ENCODE data around the gene EEF2K.

The EEF2K gene

DNA sequence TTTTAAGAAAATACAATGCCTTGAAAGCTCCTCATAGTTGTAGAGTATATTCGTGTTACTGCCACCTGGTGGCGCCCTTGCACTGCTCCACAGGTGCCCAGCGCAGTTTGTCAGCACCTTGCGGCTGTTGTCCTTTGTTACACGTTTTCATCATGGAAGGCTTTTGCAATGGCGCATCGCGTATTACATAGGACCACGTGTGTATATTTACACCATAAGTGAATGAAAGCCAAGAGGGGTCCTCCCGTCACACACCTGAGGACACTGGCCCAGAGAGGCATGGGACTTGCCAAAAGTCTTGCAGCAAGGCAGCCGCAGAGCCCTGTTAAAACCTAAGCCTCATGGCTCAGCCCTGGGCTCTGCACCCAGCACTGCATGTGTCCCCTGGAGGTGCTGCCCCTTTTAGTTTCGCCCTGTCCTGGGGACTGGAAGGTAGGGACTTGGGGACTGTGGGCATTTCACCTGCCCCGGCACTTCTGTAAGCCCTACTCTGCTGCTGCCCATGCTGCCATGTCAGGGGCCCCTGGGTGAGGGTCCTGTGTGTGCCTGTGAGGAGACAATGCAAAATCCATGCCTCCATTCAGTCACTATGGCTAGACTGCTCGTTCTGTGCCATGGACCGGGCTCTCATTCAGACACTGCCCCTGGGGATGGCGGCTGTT, 115.4 kb downstream of the EEF2K start:
- peak; percentile 65 for DNase-seq

- no peak for DNase-seq
Measured at GRCh38 chr16:22322021-22322471, 116.0 kb downstream of the EEF2K start.

DNA sequence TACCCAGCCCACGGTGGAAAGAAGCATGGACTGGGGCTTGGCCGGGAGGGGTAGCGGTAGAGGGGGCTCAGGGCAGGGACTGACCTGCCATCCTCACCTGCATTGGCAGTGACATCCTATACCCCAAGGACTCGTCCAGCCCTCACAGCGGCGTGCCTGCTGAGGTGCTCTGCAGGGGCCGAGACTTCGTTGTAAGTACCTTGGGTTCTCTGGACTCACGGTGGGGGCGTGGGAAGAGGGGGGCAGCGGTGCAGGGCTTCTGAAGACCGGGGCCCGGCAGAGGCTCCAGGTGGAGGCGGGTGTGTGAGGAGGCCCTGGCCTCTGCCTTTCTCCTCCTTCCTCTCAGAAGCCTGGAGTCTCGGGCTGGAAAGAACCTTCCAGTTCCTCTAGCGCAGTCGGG, 116.7 kb downstream of the EEF2K start:
- DNase-seq: no peak

- no peak for DNase-seq
Measured at GRCh38 chr16:22323173-22323958, 117.3 kb downstream of the EEF2K start.

DNA sequence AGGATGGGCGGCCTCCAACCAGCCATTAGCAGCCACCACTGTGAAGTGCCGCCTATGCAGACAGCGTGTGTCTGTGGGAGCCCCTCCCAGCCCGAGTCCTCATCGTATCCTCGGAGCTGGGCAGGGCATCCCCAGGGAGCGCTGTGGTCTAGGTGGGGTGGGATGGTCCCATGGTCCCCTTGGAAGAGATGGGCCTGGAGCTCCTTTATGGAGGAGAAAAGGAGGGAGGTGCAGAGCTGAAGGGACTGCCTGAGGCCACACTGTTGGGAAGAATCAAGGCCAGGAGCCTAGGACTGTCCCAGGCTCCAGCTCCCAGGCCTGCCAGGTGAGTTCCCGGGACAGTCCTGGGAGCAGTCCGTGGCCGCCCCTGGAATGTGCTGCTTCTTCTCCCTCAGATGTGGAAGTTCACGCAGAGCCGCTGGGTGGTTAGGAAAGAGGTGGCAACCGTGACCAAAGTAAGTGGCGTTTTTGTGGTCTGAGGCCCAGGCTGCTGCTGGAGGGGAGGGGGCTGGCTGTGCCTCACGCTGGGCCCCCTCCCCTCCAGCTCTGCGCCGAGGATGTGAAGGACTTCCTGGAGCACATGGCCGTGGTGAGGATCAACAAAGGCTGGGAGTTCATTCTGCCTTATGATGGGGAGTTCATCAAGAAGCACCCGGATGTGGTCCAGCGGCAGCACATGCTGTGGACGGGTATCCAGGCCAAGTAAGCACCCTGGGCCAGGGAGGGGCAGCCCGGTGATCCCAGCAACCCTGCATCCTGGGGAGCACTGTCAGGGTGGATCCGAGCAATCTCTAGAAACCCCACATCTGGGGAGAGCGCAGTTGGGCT, 118.1 kb downstream of the EEF2K start:
- DNase-seq: no peak

DNA sequence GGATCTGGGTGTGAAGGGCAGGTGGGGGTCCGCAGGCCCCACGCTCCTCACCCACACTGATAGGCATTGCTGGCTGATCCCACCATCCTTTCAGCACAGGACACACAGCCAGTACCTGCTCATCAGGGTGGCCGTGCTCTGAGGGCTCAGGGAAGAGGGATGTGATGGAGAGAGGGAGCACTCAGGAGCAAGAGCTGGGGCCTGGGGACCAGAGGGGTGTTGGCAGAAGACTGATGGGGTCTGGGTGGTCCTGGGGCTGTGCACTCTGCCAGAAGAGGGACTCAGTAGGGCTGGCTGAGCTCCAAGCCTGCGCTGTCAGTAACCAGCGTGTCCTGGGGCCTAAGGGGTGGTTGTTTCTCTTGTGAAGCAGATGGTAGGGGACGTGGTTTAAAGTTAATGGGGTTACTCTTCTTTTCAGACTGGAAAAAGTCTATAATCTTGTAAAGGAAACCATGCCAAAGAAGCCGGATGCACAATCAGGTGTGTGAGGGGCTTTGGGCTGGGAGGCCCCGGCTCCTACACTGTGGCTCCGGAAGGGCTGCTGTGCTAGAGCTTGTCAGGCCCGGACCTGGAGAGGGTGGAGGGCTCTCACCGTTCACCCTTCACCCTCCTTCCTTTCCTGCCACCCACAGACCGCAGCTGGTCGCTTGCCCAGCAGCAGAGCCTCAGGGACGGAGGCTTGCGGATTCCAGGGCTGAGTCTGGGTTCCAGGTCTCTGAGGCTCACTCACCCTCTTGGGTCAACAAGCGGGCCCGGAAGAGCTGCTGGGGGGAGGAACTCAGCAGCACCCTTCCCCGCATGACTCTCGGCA, 118.9 kb downstream of the EEF2K start:
- DNase-seq: no peak

DNA sequence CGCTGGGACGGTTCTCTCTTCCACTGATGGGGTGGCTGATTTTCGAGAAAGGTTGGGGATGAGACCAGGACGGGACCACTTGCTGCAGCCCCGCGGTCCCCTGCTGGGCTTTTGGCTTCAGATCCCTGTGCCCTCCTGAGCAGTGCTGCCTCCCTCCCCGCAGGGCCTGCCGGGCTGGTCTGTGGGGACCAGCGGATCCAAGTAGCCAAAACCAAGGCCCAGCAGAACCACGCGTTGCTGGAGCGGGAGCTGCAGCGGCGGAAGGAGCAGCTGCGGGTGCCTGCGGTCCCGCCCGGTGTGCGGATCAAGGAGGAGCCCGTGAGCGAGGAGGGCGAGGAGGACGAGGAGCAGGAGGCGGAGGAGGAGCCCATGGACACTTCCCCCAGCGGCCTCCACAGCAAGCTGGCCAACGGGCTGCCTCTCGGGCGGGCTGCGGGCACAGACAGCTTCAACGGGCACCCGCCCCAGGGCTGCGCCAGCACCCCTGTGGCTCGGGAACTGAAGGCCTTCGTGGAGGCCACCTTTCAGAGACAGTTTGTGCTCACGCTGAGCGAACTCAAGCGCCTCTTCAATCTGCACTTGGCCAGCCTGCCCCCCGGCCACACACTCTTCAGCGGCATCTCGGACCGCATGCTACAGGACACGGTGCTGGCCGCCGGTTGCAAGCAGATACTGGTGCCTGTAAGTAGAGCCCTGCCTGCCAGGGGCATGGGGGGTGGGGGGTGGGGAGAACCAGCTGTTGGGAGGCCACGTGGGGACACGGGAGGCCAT, 119.7 kb downstream of the EEF2K start:
- DNase-seq: no peak

DNA sequence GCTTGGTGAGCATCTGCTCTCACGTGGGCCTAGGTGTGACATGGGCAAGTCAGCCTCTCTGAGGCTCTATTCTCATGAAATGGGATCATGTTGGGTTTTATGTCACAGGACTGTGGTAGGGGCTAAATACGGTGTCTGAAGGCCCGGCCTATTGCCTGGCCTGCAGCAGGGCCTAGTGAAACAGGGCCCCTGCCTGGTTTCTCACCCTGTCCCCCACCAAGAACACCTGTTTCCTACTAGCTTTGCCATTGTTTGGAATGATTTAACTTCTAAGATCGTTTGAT, 120.2 kb downstream of the EEF2K start:
- DNase-seq: no peak

DNA sequence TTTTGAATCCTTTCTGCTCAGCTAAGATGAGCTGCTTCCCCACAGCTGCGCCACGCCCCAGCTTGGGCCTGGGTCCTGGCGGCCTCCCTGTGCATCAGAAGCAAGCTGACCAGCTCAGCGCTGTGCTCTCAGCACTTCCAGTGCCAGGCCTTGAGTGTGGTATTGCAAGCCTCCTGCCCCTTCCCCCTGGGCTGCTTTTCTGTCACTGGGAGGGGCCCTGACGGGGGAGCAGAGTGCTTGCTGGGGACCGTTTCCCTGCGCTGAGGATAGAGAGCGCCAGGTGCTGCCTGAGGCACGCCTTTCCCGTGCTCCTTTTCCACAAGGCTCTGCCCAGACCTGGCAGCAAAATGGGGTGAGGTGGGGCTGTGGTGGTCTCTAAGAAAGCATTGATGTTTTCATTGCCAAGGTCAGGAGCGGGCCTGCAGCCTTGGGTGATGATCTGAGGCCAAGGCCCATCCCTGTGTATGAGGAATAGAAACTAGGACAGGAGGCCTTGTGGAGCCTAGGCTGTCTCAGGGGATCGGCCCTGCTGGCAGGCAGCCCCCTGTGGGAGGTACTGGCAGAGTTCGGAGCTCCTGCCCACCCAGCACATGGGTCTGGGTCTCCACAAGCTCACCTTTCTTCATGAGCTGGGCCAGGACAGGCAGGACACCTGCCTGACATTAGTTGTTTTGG, 120.8 kb downstream of the EEF2K start:
- DNase-seq: no peak

DNA sequence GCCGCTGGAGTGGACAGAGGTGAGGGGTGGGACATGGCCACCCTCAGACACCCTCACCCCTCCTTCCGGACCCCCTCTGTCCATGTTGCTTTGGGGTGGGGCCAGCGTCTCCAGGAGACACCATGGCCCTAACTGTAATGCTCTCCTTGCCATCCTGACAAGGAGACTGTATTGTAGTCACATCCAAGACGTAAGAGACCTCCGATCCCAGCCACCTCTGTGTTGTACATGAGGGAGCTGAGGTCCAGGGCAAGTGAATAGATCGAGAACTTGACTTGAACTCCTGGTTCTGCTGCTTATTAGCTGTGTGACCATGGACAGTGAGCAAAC, 121.3 kb downstream of the EEF2K start:
- no peak for DNase-seq

DNA sequence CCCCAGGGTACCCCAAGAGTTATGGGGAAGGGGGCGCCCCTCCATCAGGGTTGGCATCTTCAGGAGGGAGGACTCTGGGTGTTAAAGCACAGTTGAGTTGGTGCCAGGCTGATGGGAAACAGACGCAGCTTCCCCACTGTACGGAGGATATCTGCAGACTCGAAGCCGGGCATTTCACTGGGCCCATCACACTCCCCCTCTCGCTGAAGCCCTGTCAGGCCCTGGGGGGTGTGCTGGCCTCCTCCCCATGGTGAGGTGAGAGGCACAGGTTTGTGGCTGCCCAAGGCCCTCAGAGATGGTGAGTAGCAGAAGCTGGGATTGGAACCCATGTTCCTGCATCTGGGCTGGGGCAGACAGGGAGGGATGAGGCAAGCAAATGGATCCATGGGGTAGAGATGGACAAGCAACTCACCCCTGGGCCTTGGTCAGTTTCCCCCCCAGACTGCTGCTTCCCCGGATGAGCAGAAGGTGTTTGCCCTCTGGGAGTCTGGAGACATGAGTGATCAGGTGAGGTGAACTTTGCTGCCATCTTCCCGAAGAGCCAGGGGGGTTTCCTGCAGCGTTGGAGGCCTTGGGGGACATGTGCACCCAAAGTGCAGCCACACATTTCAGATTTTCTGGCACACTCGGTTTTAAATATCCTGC, 122.1 kb downstream of the EEF2K start:
- DNase-seq: no peak

DNA sequence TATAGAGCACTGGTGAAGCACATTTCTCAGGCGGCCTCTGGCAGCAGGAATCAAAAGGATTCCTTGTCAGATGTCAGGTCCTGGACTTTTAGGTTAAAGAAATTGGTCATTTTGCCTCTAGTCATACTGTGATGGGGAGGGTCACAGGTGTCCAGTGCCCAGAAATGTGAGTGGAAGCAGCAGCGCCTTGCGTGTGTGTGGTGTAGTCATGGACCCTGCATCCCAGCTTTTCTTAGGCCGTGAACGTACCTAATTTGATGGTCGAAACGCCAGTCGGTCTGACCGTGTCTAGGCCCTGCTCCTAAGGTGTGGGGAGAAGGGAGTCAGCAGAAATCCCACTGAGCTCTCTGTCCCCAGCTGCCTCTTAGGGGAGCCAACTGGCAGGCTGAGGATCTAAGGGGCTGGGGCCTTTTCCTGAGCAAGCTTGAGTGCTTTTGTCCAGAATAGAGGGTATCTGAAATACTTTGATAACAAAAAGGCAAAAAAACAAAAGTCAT, 123.2 kb downstream of the EEF2K start:
- no peak for DNase-seq

GRCh38 chr16:22330326-22330725, 124.2 kb downstream of the EEF2K start:
- DNase-seq: no peak

DNA sequence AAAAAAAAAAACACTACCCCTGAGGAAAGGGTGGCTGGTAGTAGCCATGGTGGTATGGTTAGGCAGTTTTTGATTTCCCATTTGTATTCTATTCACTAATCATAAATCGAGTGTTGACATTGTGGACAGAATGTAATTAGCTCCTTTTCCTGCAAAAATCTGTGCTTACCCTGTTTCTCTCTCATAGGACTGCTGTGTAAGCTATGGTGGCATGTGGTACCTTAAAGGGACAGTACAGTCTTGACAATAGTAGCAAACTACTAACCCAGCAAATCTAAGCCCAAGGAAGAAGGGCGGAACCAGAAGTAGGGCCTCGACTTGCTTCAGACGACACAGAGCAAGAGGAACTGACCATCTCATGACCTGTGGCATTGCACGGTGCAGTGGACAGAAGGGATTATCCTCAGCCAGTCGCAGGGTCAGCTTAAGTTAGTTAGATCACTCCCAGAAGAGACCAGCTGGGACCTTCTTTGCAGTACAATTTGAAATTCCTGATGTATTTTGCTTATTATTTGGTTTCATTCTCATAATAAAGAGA, 127.4 kb downstream of the EEF2K start:
- DNase-seq: no peak

DNA sequence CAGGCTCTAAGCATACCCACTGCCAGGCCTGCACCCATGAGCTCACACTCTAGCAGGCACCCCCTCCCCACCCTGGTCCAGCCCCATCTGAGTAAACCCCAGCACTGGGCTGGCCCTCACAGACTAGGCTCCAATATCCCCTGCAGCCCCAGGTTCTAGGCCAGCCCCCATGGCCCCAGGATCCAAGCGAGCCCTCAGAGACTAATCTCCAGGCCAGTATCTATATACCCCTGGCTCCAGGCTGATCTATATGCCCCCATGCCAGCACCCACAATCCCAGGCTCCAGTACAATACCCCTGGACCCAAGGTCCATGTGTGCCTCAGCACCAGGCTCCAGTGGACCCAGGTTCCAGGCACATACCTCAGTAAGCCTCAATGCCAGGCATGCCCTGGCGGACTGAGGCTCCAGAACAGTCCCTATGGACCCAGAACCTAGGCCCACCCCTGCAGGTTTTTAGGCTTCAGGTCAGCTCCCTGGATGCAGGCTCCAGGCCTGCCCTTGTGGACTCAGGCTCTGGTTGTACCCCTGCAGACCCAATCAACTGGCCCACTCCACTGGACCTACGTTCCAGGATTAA, 129.7 kb downstream of the EEF2K start:
- no peak for DNase-seq

- no peak for DNase-seq
Measured at GRCh38 chr16:22336581-22336980, 130.5 kb downstream of the EEF2K start.

- no peak for DNase-seq
Measured at GRCh38 chr16:22337045-22337444, 131.0 kb downstream of the EEF2K start.

GRCh38 chr16:22337849-22338635, 132.0 kb downstream of the EEF2K start:
- peak; percentile 14 for DNase-seq

Data from fibroblast of skin of right biceps (primary cell).